GM21576 (cell line): Measurements from ENCODE around the gene NACAD.
"Not testable (repeated sequence)": the region's sequence is repeated elsewhere in the genome, so short reads cannot be mapped to it uniquely, and the experiment has no call there.

Experiments
- ATAC-seq: cut with Tn5 transposase; IDR thresholded peaks from one replicate; pipeline ENCODE4 v1.9.1; 2021; ENCODE audit warnings: mild to moderate bottlenecking, moderate library complexity; ENCODE audit not compliant: unreplicated experiment

Gene NACAD

DNA sequence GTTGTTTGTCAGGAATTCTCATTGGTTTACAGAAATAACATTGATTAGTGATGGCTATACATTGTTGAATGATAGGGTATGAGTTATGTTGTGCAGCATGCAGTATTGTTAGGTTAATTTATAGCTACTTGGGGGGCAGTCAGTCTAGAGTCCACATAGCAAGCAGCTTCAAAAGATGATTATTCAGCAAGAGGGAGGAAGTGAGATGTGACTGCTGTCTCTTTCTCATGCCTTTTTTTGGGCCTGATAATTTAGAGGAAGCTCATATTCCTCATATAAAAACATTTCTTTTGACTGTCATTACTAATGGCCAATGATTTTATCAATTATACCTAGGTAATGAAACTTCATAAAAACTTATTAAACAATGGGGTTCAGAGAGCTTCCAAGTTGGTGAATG is 26.2 kb upstream of the NACAD start:
- no peak for ATAC-seq

DNA sequence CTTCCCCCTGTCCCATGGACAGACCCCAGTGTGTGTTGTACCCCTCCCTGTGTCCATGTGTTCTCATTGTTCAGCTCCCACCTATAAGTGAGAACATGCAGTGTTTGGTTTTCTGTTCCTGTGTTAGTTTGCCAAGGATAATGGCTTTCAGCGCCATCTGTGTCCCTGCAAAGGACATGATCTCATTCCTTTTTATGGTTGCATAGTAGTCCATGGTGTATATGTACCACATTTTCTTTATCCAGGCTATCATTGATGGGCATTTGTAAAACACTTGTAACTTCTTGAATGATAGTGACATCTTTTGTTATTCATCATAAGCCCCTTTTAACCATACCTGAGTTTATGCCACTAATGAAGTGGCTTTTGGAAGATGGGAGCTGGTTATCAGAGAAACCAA is 25.5 kb upstream of the NACAD start:
- ATAC-seq = not testable (repeated sequence)

DNA sequence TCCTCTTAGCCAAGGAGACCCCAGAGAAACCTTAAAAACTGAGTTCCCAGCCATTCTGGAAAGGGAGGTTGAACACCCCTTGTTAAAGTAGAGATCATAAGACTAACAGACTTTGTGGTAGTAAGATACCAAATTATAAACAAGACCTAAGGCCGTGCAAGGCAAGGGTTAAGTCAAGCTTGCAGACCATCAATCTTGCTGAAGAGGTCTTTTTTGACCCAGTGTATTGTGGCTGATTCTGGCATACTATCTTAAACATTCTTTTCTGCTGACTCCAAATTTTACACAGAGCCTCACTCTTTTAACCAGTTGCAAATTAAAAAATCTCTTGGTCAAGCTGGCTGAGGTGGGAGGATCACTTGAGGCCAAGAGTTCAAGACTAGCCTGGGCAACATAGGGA is 23.9 kb upstream of the NACAD start:
- no peak for ATAC-seq

DNA sequence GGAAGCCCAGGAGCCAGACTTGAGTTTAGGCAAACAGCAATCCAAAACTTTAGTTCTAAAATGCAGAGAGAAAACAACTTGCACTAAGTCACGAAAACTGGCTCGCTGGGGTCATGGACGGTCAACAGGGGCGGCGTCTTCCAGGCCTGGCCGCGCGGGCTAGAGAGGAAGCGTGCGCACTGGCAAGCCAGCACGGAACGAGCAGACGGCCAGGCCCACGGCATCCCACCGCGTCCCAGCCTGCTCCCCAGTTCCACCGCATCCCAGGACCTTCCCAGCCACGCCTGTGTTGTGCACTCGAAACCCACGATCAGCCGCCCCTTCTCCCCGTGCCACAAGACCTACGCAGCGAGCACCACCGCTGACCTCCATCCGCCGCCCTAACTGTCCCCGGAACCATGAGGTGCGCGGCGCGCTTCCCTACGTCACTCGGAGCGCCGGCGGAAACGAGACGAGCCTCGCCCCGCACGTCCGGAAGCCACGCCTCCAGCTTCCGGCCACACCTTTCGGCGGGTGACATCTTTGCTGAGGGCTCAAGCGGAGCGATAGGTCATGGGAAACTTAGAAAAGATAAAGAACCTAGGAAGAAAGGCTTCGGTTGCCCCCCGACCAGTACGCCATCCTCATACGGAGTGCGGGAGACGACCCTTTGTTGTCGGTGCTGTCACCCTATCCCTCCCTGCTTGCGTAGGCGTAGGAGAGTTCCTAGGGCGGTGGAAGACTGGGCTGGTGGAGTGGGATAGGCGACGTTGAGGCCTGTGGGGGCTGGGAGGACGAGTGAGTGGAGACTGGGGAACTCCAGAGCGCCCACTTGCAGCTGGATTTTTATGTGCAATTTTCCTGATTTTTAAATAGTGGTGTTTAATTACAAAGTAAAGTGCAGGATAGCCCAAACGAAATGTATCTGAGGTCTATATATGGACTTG is 22.8 kb upstream of the NACAD start, which contains the start of gene TBRG4:
Gene TBRG4 (minus strand): TSS at position 400 of the 926 bp plus-strand sequence. CDS start 2,460 bp downstream, outside the sequence.
- peak; percentile 94 for ATAC-seq

DNA sequence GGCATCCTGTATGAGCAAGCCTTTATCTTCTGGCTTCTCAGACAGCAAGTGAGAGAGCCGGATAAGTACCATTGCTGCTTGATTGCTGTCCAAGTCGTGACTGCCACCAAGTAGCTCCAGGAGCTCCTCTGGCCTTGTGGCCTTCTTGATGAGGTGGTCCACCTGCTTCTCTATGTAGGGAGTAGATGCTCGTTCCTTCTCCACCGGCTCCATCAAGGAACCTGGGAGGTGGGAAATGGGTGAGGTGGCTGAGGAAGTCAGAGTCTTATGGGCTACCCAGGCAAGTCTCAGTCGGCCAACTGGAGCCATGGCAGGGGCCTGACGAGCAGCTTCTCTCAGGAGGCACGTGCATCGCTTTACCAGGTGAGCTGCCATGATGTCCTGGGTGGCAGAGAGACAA is 20.1 kb upstream of the NACAD start:
- no peak for ATAC-seq

DNA sequence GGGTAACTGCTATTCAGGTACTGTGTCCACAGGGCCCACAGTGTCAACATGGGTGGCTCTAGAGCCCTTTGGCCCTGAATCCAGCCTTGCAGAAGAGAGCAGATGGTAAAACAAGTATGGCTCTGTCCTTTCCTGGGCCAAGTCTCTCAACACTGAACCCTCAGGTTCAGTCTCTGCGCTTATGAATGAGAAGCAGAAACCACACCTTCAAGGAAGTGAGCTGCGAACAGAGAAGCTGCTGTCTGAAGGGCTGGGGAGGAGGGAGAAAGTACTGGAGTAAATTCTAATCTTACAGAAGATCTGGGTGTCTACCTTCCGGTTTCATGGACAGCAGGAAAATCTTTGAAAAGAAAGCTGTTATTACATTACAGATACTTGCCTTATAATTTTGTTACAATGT is 18.6 kb upstream of the NACAD start:
- ATAC-seq = no peak

DNA sequence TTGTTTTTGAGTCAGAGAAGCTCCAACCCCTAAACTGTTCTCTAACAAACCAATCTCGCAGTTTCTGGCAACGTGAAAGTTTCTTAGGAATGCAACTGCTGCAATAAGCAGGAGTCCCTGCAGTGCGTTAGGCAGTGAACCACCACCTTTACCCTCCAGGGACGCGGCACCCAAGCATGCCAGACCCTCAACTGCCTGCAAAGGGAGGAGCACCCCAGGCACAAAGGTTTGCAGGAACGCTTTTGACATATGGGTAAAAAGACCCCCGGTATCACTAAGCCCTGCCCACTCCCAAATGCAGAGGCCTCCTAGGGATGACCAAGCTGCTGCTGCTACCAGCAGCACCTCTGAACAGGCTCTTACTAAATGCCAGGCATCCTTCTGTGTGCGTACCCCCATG is 18.1 kb upstream of the NACAD start:
- ATAC-seq = no peak

DNA sequence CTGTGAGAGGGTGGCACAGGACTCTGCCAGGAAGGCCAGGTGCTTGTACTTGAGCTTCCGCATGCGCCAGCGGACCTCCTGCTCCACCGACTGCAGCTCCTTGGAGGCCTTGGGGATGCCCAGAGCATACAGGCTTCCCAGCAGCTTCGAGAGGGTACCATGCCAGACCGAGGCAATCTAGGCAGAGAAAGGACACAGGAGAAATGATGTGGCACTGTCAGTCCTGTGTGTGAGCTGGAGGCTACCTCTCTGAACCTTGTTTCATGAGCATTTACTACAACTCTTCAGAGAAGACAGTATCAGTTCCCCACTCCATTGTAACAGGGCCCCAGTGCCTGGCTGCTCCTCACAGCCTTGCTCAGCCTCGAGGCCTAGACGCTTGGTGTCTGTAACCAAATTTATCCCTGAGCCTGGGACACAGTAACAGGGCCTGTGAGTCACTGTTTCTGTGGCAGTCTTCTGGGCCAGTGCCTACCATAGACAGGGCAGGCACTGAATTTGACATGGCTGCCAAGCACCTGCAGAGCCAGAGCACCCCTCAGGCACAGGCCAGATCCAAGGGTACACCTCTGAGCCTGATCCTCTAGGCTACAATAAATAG is 16.9 kb upstream of the NACAD start:
- ATAC-seq = no peak

DNA sequence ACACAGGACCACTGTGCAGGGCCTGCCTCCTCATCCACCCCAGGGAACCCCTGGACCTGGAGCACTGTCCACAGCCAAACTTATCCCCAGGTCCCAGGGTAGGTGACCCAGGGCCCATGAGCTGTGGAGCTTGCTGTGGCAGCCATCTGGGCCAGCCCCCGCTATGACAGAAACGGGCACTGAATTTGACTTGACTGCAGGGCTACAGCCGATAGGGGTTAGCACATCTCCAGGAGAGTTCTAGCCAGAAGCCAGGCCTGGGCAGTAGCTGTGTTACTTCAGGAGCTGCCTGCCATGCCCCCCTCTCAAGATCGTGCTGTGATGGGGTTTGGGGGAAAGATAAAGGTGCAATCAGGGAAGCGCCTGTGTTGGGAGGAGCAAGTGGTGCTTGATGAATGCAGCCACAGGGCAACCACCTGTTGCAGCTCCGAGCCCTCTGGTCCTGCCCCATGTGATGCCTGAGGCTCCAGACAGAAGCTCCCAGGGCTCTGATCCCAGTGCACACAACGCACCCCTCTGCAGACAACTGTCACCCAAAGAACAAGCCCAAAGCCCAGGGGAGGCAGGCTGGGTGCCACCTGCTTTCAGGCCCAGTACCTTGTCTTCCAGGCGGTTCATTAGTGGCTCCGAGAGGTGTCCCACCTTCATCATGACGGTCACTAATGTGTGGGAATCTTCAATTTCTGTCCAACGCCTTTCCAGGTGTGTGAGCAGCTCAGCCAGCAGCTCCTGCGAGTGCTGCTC is 16.2 kb upstream of the NACAD start:
- ATAC-seq = no peak

DNA sequence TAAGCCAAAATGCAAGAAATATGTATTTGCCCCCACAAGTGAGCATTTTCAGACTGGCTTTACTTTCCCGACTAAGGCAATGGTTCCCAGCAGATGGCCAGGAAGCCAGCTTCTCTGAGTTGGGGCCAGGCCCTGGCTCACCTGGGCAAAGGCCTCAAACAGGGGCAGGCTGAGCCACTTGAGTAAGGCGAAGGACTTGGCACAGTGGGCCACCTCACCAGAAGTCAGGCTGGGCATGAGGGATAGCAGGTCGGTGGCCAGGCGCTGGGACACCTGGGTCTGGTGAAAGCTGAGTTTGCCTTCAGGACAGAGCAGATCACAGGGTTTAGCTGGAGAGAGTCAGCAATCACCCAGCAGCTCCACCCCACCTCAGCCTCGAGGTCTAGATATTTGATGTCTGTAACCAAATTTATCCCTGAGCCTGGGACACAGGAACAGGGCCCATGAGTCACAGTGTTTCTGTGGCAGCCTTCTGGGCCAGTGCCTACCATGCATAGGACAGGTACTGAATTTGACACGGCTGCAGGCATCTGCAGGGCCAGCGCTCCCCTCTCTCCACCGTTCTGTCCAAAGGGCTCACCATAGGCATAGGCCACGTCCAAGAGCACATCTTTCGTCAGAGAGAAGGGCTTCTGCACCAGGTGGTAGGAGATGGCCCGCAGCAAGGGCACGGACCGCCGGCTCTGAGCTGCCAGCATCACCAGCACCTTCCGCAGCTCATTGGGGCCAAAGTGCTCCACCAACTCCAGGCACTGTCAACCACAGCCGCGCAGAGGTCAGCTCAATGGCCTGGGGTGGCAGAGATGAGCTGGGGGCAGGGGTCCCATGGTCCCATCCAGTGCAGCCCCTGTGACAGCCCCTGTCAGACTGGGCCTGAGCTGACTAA is 15.4 kb upstream of the NACAD start:
- no peak for ATAC-seq

DNA sequence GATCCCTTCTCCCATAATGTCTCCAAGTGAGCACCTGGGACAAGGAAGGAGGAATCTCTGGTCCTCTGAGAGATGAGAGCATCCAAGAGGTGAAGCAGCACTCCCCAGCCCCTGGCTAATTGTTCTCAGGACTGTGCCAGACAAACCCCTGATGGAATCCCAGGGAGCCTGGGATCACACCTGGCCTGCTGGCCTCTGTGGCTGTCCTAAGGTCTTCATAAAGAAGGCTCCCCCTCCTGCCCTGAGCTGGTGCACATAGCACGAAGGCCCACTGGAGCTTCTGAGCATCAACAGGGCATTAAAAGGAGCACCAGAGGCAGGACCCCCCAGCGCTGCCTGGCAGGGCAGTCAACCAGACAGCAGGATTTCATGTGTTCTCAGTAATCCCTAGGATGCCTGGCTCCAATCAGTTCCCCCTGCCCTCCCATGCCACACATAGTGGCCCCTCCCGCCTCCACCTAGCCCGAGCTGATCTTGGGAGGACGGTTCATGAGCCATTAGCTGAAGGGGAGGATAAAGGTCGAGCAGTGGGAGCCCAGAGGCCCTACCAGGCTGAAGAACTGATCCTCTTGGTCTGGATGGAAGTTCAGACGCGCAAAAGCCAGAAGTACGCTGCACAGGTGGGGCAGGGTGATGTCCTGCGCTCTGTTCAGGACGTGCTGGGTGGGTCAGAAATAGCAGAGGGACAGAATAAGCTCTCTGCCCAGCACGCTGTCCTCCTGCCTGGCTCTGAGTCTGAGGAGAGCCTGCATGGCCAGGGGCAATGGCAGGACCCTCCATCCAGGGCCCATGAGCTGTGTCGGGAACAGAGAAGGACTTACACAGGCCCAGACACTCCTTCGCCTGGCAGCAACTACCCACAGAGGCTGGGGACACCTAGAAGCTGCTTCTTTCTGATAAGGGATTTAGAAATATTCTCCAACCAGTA is 14.3 kb upstream of the NACAD start:
- no peak for ATAC-seq

DNA sequence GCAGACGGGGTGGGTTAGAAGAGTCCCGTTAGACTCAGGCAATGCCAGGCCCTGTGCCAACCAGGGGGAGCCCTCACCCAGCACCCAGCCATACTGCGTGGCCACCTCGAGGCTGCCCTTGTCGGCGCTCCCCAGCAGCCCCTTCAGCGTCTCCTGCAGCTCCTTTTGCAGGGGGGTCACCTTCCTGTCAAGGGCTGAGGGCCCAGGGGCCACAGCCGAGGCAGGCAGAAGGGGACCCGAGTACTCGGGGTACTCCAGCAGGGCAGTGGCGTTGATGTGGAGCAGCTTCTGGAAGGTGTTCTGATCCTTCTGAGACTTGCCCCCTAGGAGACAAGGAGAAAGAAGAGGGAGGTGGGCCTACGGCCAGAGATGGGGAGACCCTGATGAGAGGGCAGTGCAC is 13.0 kb upstream of the NACAD start:
- no peak for ATAC-seq

DNA sequence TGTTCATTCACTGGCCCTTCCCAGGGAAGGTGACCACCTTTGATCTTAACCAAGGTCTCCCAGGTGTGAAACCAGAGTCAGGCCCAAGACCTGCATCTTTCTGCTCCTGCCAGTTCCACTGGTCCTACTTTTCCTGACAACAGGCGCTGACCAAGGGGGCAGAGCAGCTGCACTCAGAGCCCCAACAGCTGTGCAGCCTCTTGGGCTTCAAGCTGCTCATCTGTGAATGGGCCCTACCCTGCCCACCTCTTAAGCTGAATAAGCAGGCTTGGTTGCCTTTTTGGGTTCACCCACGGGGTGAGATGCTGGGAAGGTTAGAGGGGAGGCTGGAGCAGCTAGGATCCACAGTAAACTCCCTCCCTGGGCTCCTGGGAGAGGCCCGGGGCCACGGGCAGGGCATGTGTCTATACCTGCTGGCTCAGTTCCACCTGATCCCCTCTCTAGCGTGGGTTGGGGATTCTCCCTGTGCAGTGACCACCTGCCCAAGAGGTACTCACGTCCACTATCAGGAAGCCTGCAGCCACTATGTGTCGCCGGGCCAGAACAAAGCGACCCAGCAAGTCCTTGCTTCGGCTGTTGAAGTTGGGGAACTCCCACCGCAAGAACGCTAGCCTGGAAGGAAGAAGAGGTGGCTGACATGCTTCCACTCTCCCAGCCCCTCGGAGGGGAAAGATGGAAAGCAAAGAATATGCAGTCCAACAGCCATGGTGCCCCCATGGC is 12.2 kb upstream of the NACAD start:
- no peak for ATAC-seq

DNA sequence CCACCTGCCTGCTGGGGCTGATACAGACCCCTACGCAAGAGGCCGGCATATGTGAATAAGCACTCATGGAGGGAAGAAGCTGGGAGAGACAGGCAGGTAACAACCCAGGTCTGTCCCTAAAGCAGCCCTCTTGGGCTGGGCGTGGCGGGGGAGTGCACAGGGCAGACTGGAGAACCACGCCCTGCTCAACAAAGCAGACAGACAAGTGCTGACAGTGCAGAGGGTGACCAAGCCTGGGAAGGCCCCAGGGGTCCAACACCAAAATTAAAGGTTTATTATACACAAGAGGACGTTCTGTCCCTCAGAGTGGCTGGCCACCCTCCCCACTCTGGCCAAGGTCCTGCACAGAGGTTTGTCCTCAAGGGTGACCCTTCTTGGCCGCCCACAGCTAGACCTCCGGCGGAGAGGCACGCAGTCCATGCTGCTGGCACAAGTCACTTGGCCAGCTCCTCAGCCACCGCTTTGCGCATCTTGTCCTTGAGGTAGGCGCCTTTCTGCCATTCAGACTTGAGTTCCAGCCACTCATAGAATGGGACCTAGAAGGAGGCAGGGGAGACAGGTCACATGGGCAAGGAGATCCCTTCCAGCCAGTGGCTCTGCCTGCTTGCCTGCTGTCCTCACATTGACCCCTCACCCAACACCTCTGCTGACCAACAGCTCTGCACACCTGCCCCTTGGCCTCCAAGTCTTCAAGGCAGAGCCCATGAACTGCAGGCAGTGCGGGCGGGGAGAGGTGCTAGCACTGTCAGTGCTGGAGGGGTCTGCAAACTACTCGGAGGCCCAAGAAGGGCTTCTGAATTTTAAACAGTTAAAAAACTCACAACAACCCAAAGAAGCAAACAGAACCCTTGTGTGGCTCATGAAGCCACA is 11.4 kb upstream of the NACAD start:
- no peak for ATAC-seq

DNA sequence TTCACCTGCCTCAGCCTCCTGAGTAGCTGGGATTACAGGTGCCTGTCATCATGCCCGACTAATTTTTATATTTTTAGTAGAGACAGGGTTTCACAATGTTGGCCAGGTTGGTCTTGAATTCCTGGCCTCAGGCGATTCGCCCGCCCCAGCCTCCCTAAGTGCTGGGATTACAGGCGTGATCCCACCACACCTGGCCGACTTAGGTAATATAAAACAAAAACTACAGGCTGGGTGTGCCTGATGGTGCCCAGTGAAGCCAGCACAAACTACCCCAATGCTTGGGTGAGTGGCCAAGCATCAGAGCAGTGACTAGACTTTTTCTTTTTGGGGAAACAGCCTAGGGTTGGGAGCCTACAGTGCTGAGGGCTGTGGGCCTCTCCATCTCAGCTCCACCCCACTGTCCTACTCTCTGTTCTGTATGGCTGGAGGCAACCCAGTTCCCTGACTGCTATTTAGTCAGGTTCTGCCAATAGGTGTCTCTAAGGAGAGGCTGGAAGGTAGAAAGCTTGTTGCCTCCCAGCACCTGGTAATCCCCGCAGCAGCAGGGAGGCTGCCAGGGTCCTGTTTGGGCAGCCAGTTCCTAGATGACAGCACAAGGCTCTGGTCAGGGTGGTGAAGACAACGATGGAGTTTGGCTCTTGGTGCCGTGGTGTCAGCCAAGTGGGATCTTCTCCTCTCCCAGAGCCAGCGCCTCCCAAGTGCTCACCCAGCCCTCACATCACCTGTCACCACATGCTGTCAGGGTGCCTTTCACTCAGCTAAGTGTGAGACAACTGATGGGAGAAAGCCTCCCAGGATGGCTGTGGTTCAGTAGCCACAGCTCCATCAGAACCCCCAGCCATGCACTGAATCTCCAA is 10.4 kb upstream of the NACAD start:
- ATAC-seq = no peak

DNA sequence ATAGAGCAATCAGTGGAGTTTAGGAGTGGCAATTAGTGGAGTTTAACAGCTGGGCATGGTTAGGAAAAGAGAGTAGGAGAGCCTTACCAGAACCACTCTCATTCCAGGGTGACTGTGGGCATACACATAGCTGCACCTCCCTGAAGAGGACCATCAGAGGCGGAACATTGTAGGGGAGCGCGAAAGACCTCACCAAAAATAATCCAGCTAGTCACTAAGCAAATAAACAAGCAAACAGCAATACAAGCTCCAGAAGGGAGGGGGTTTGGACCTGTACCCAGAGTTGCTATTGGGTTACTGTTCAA is 4.1 kb upstream of the NACAD start:
- no peak for ATAC-seq
